Activated naive CD8-positive, alpha-beta T cell treated with anti-CD3 and anti-CD28 coated beads, Interleukin-2, amount 10 ng/mL, durations not matched to agents 7 days and 5 days (primary cell): ENCODE results near the gene LSP1. TPM values are rescaled to one million over a fixed set of nuclear protein-coding genes. Genes with fewer than 3 reads are reported as not detected.
"Not testable (repeated sequence)": the region's sequence is repeated elsewhere in the genome, so short reads cannot be mapped to it uniquely, and the experiment has no call there.

Source experiments
- ATAC-seq: fragments of 150-1000 bp; cut with Tn5 transposase; one replicate; pipeline ENCODE4 v1.10.0; 2021; ENCODE audit warnings: low read depth, moderate library complexity
- POLR2A ChIA-PET: fragments of 350-600 bp; sonication (Branson Sonifier 250); formaldehyde crosslinking; loops from one replicate; lab custom pipeline; 2021; ENCODE audit warnings: antibody characterized with exemption; lab: Charles Lee
- DNase-seq: peaks from one replicate; pipeline ENCODE4 v3.0.0; 2021
- H3K27ac Mint-ChIP-seq: one replicate; pipeline ENCODE4 v1.8.0; 2022; ENCODE audit warnings: mild to moderate bottlenecking, mixed read lengths
- H3K27me3 Mint-ChIP-seq: one replicate; pipeline ENCODE4 v1.8.0; 2022; ENCODE audit warnings: mild to moderate bottlenecking, moderate library complexity, mixed read lengths
- H3K36me3 Mint-ChIP-seq: one replicate; pipeline ENCODE4 v1.8.0; 2021; ENCODE audit warnings: mild to moderate bottlenecking, mixed read lengths
- H3K4me1 Mint-ChIP-seq: one replicate; pipeline ENCODE4 v1.8.0; 2021; ENCODE audit warnings: mixed read lengths
- H3K4me3 Mint-ChIP-seq: one replicate; pipeline ENCODE4 v1.8.0; 2022; ENCODE audit warnings: mild to moderate bottlenecking, moderate library complexity, mixed read lengths
- H3K9me3 Mint-ChIP-seq: one replicate; pipeline ENCODE4 v1.8.0; 2021; ENCODE audit warnings: mixed read lengths
- total RNA-seq, 2 experiments: library from RNA; stranded (reverse); gene quantifications; one replicate each; pipeline ENCODE4 v1.2.3, GENCODE V29; 2021

LSP1 gene
- 100 to 1,000 TPM; 438 to 453 TPM for total RNA-seq

GRCh38 chr11:1852877-1853276 lies at the start of gene LSP1:
Gene LSP1 (plus strand): TSS chr11:1853084. CDS start chr11:1853145, 61 bp downstream.
- ATAC-seq: peak; percentile 67
- POLR2A ChIA-PET: interaction anchor here (0.7 to 4.6 kb wide), 13 partner anchors 10 to 1010 kb away, joined by 3 to 68 read pairs (median 4); partner anchors contain the start of genes MRPL23, PRR33 and TNNI2
- DNase-seq: peak; percentile 82
- Mint-ChIP-seq H3K9me3 (no peaks in the 10 kb centered on the region), H3K36me3 (peaks cover 10% of the 10 kb centered on the region), H3K4me3 (peak within 1 kb of the TSS; percentile 97), H3K27me3 (peaks cover 11% of the 10 kb centered on the region), H3K4me1 (peaks cover 31% of the 10 kb centered on the region), H3K27ac (peak within 1 kb of the TSS; percentile 98)

GRCh38 chr11:1803246-1803645 lies 49.6 kb upstream of the LSP1 start:
- H3K4me3 Mint-ChIP-seq: no peak overlapping the region

GRCh38 chr11:1803835-1804519 lies 48.9 kb upstream of the LSP1 start:
- H3K36me3 Mint-ChIP-seq, H3K4me3 Mint-ChIP-seq, ATAC-seq, H3K27ac Mint-ChIP-seq, DNase-seq, POLR2A ChIA-PET, H3K9me3 Mint-ChIP-seq, H3K4me1 Mint-ChIP-seq: not testable (repeated sequence)
- peaks cover 26% of the 10 kb centered on the region for H3K27me3 Mint-ChIP-seq

More at GRCh38 chr11:1803246-1803645, 49.6 kb upstream of the LSP1 start:
- ATAC-seq (no peak), DNase-seq (no peak)
- no peaks in the 10 kb centered on the region for H3K36me3 Mint-ChIP-seq
- peaks cover 1% of the 10 kb centered on the region for H3K4me1 Mint-ChIP-seq
- H3K9me3 Mint-ChIP-seq: no peaks in the 10 kb centered on the region
- H3K27me3 Mint-ChIP-seq: peaks cover 23% of the 10 kb centered on the region
- no peak overlapping the region for H3K27ac Mint-ChIP-seq
- POLR2A ChIA-PET: no interaction called here

GRCh38 chr11:1805525-1805924 lies 47.4 kb upstream of the LSP1 start:
- Mint-ChIP-seq H3K36me3 (peaks cover 2% of the 10 kb centered on the region), H3K4me1 (peaks cover 1% of the 10 kb centered on the region), H3K27ac (no peak overlapping the region), H3K4me3 (no peak overlapping the region), H3K9me3 (no peaks in the 10 kb centered on the region), H3K27me3 (peaks cover 30% of the 10 kb centered on the region)
- ATAC-seq: no peak
- POLR2A ChIA-PET: interaction anchor here (0.6 kb wide), 1 partner anchor 77 kb away, joined by 5 read pairs; no protein-coding TSS in a partner anchor
- DNase-seq: no peak

- Mint-ChIP-seq H3K9me3 (no peaks in the 10 kb centered on the region), H3K4me3 (no peak overlapping the region), H3K4me1 (no peaks in the 10 kb centered on the region), H3K27ac (no peak overlapping the region), H3K27me3 (peaks cover 40% of the 10 kb centered on the region), H3K36me3 (peaks cover 2% of the 10 kb centered on the region)
- no peak for DNase-seq
- POLR2A ChIA-PET: interaction anchor here (0.9 kb wide), 1 partner anchor 43 kb away, joined by 3 read pairs; no protein-coding TSS in a partner anchor
- ATAC-seq: no peak
These were observed 45.5 kb upstream of the LSP1 start for GRCh38 chr11:1807264-1807995.

- POLR2A ChIA-PET: no interaction called here
- ATAC-seq (no peak), DNase-seq (no peak)
- no peak overlapping the region for H3K27ac Mint-ChIP-seq
- peaks cover 2% of the 10 kb centered on the region for H3K36me3 Mint-ChIP-seq
- H3K9me3 Mint-ChIP-seq: no peaks in the 10 kb centered on the region
- H3K27me3 Mint-ChIP-seq: peaks cover 40% of the 10 kb centered on the region
- no peak overlapping the region for H3K4me3 Mint-ChIP-seq
- H3K4me1 Mint-ChIP-seq: no peaks in the 10 kb centered on the region
These were observed 42.1 kb upstream of the LSP1 start for GRCh38 chr11:1810761-1811160.

- Mint-ChIP-seq H3K9me3 (no peaks in the 10 kb centered on the region), H3K4me1 (no peaks in the 10 kb centered on the region), H3K36me3 (peaks cover 2% of the 10 kb centered on the region), H3K27ac (no peak overlapping the region), H3K4me3 (no peak overlapping the region), H3K27me3 (peaks cover 38% of the 10 kb centered on the region)
- POLR2A ChIA-PET: no interaction called here
- no peak for DNase-seq
- ATAC-seq: no peak
These were observed 40.6 kb upstream of the LSP1 start for GRCh38 chr11:1812274-1812673.

- peaks cover 2% of the 10 kb centered on the region for H3K36me3 Mint-ChIP-seq
- DNase-seq (no peak), ATAC-seq (no peak)
- H3K4me1 Mint-ChIP-seq: no peaks in the 10 kb centered on the region
- no peak overlapping the region for H3K27ac Mint-ChIP-seq
- peaks cover 33% of the 10 kb centered on the region for H3K27me3 Mint-ChIP-seq
- POLR2A ChIA-PET: no interaction called here
- no peaks in the 10 kb centered on the region for H3K9me3 Mint-ChIP-seq
- H3K4me3 Mint-ChIP-seq: no peak overlapping the region
These were observed 40.1 kb upstream of the LSP1 start for GRCh38 chr11:1812801-1813200.

GRCh38 chr11:1813356-1813755 lies 39.5 kb upstream of the LSP1 start:
- H3K4me3 Mint-ChIP-seq, H3K9me3 Mint-ChIP-seq, H3K4me1 Mint-ChIP-seq, ATAC-seq, H3K36me3 Mint-ChIP-seq, H3K27ac Mint-ChIP-seq, DNase-seq, POLR2A ChIA-PET: not testable (repeated sequence)
- peaks cover 28% of the 10 kb centered on the region for H3K27me3 Mint-ChIP-seq

- H3K27ac Mint-ChIP-seq: no peak overlapping the region
- ATAC-seq (no peak), DNase-seq (no peak)
- H3K27me3 Mint-ChIP-seq: peaks cover 22% of the 10 kb centered on the region
- no peaks in the 10 kb centered on the region for H3K36me3 Mint-ChIP-seq
- H3K9me3 Mint-ChIP-seq: peaks cover 7% of the 10 kb centered on the region
- POLR2A ChIA-PET: no interaction called here
- no peaks in the 10 kb centered on the region for H3K4me1 Mint-ChIP-seq
- H3K4me3 Mint-ChIP-seq: no peak overlapping the region
These were observed 38.2 kb upstream of the LSP1 start for GRCh38 chr11:1814691-1815090.

- DNase-seq (no peak), ATAC-seq (no peak)
- Mint-ChIP-seq H3K27ac (no peak overlapping the region), H3K9me3 (peaks cover 7% of the 10 kb centered on the region), H3K4me3 (no peak overlapping the region), H3K4me1 (no peaks in the 10 kb centered on the region), H3K36me3 (no peaks in the 10 kb centered on the region), H3K27me3 (peaks cover 24% of the 10 kb centered on the region)
- POLR2A ChIA-PET: no interaction called here
These were observed 37.6 kb upstream of the LSP1 start for GRCh38 chr11:1815311-1815710.

- POLR2A ChIA-PET: no interaction called here
- ATAC-seq (no peak), DNase-seq (no peak)
- H3K4me1 Mint-ChIP-seq: no peaks in the 10 kb centered on the region
- H3K4me3 Mint-ChIP-seq: no peak overlapping the region
- no peaks in the 10 kb centered on the region for H3K36me3 Mint-ChIP-seq
- no peak overlapping the region for H3K27ac Mint-ChIP-seq
- peaks cover 25% of the 10 kb centered on the region for H3K27me3 Mint-ChIP-seq
- H3K9me3 Mint-ChIP-seq: peaks cover 8% of the 10 kb centered on the region
These were observed 37.1 kb upstream of the LSP1 start for GRCh38 chr11:1815751-1816150.

- Mint-ChIP-seq H3K36me3 (no peaks in the 10 kb centered on the region), H3K27me3 (peaks cover 16% of the 10 kb centered on the region), H3K27ac (no peak overlapping the region), H3K4me1 (no peaks in the 10 kb centered on the region), H3K9me3 (peaks cover 12% of the 10 kb centered on the region), H3K4me3 (no peak overlapping the region)
- ATAC-seq: no peak
- POLR2A ChIA-PET: no interaction called here
- DNase-seq: no peak
These were observed 35.9 kb upstream of the LSP1 start for GRCh38 chr11:1817000-1817399.
